Upper lobe of left lung (tissue), 6 donors: ENCODE data around the gene ADGRG3. TPM values are rescaled to one million over a fixed set of nuclear protein-coding genes. Genes with fewer than 3 reads are reported as not detected.

Experiments
- ATAC-seq, 2 donors: fragments of 200-7000 bp; cut with Tn5 transposase; one replicate each; pipeline ENCODE4 v1.9.1; 2022; ENCODE audit warnings: mild to moderate bottlenecking in 2 of 2, moderate library complexity in 2 of 2; ENCODE audit not compliant: low FRiP score in 2 of 2
- DNase-seq, 2 donors: peaks; one replicate each; pipeline ENCODE4 v3.0.0-alpha.2; 2019 to 2020
- H3K27ac ChIP-seq, 4 donors: fragments of 200-600 bp; sonication (generic); one replicate each; pipeline ENCODE4 v1.5.1; 2016 to 2019
- H3K27me3 ChIP-seq, 4 donors: fragments of 200-600 bp; sonication (generic); one replicate each; pipeline ENCODE4 v1.5.1; 2017 to 2019
- H3K36me3 ChIP-seq, 4 donors: fragments of 200-600 bp; sonication (generic); one replicate each; pipeline ENCODE4 v1.5.1; 2016 to 2019
- H3K4me1 ChIP-seq, 4 donors: fragments of 200-600 bp; sonication (generic); one replicate each; pipeline ENCODE4 v1.5.1; 2018 to 2019
- H3K4me3 ChIP-seq, 4 donors: fragments of 200-600 bp; sonication (generic); one replicate each; pipeline ENCODE4 v1.5.1; 2017 to 2019; ENCODE audit warnings: mild to moderate bottlenecking in 2 of 4, moderate library complexity in 1 of 4
- H3K9me3 ChIP-seq, 4 donors: fragments of 200-600 bp; sonication (generic); one replicate each; pipeline ENCODE4 v1.5.1; 2018 to 2019
- EP300 ChIP-seq, 4 donors: sonication (generic); formaldehyde crosslinking; IDR thresholded peaks; one replicate each; pipeline ENCODE4 v1.5.1; 2017; ENCODE audit warnings: antibody characterized with exemption in 4 of 4, control low read depth in 2 of 4
- POLR2A ChIP-seq, 4 donors: fragments of 450-650 bp; IDR thresholded peaks; one replicate each; pipeline ENCODE4 v1.5.1; 2016 to 2017; ENCODE audit warnings: antibody characterized with exemption in 4 of 4, mild to moderate bottlenecking in 2 of 4
- POLR2AphosphoS5 ChIP-seq, 2 donors: sonication (generic); formaldehyde crosslinking; IDR thresholded peaks; one replicate each; pipeline ENCODE4 v1.5.1; 2017; ENCODE audit warnings: antibody characterized with exemption in 2 of 2
- WGBS, 2 donors: methylation state at CpG; one replicate each; pipeline ENCODE4 v1.1.5; 2017 to 2018; 5-methylcytosine and 5-hydroxymethylcytosine counted together
- total RNA-seq, 6 donors: library from RNA; depleted of rRNA in 4 of 6; stranded (reverse); fragments of >200 nt in 4 of 6; gene quantifications; one replicate each; pipeline versions ENCODE4 v1.1.0 to v1.2.1, GENCODE V29; 2016 to 2021
- TF ChIP-seq, protein P1 (sequence below), 6 experiments: fragments of 450-650 bp in 4 of 6; fragments of 200-600 bp in 2 of 6; sonication (generic) in 2 of 6; IDR thresholded peaks; one replicate each; pipeline ENCODE4 v1.5.1; 2016 to 2019; ENCODE audit warnings: antibody characterized with exemption in 6 of 6
- donor health status: DM: no; HTN: no; CAD: no; lungs with moderate emphysema.
- donor health status: DM: no; HTN: yes; CAD: no; lungs with severe emphysema.

Gene ADGRG3
- total RNA-seq, 6 donors from 2014 or later = 3.1 to 17.2 (median 8.4) TPM

DNA sequence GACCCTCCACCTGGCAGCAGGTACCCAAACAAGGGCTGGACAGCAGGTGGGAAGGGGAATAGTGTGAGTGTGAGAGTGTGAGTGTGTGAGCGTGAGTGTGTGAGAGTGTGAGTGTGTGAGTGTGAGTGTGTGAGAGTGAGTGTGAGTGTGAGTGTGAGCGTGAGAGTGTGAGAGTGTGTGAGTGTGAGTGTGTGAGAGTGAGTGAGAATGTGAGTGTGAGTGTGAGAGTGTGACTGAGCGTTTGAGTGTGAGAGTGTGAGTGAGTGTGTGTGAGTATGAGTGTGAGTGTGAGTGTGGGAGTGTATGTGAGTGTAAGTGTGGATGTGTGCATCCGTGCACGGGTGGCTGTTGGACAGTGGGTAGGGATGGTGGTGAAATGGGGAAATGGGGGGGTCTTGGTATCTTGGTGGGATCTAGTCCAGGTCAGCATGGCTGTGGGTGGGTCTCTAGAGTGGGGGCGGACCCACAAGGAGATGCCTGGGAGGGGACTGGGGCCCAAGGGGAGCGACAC lies 39.3 kb upstream of the ADGRG3 start:
- H3K4me1 ChIP-seq = peaks cover 14 to 26% (median 18%) of the 10 kb centered on the region in 4 donors
- H3K9me3 ChIP-seq = no peaks in the 10 kb centered on the region
- no peaks in the 10 kb centered on the region for H3K27me3 ChIP-seq
- peak overlapping the region; percentile 27 to 51 (median 36) for H3K4me3 ChIP-seq
- TF ChIP-seq, protein P1, sequence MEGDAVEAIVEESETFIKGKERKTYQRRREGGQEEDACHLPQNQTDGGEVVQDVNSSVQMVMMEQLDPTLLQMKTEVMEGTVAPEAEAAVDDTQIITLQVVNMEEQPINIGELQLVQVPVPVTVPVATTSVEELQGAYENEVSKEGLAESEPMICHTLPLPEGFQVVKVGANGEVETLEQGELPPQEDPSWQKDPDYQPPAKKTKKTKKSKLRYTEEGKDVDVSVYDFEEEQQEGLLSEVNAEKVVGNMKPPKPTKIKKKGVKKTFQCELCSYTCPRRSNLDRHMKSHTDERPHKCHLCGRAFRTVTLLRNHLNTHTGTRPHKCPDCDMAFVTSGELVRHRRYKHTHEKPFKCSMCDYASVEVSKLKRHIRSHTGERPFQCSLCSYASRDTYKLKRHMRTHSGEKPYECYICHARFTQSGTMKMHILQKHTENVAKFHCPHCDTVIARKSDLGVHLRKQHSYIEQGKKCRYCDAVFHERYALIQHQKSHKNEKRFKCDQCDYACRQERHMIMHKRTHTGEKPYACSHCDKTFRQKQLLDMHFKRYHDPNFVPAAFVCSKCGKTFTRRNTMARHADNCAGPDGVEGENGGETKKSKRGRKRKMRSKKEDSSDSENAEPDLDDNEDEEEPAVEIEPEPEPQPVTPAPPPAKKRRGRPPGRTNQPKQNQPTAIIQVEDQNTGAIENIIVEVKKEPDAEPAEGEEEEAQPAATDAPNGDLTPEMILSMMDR (IDR thresholded peaks at IDR 0.05) = no peak
- TF ChIP-seq EP300 (IDR thresholded peaks at IDR 0.05) (no peak), POLR2AphosphoS5 (IDR thresholded peaks at IDR 0.05) (no peak), POLR2A (IDR thresholded peaks at IDR 0.05) (no peak)
- no peaks in the 10 kb centered on the region for H3K36me3 ChIP-seq
- ATAC-seq (no peak), DNase-seq (no peak)
- H3K27ac ChIP-seq = peak overlapping the region; percentile 70 to 85 (median 81)
- 48 to 58% methylated on average over 6 of the region's 7 CpGs for WGBS, 2 donors

DNA sequence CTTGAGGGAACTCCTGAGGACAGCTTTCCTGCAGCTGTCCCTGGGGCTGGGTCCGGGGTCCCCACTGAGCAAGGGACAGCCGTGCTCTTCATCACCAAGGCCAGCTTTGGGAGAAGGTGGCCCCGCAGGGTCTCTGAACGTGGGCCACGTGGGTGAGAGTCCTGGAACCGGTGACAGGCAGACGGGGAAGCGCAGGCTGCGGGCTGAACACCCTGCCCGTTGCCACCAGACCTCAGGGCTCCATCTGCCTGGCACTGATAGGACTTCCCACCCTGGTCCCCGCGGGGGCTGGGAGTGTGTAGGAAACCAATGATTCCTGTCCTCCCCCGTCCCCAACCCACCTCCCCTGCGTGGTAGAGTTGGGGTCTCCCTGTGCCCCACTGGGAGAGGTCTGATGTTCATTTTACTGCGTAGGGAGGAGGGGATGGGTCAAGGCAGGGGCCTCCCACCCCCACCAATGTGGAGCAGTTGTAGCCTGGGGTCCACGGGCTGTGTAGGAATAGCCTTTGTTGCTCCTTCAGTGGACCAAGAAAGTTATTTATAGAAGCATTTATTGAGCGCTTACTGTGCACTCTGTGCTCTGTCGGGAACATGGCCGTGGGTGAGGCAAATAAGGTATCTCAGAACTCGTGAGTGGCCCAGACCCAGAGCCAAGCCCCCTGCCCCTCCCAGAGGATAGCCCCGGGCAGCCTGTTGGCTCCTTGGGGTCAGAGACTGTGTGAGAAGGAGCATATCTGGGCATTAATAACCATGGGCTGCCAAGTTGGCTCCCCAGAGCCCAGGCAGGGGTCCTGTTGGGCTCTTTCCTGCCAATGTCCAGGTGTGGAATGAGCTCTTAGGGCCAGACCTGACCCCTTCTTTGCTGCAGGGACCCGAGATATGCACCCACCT lies 38.3 kb upstream of the ADGRG3 start:
- peaks cover 10 to 32% (median 23%) of the 10 kb centered on the region in 4 donors for H3K4me1 ChIP-seq
- 57 to 67% methylated on average over 3 to 22 of the region's 22 CpGs for WGBS, 2 donors
- no peaks in the 10 kb centered on the region for H3K9me3 ChIP-seq
- TF ChIP-seq, protein P1 (IDR thresholded peaks at IDR 0.05) = no peak
- TF ChIP-seq POLR2AphosphoS5 (IDR thresholded peaks at IDR 0.05) (no peak), EP300 (IDR thresholded peaks at IDR 0.05) (no peak), POLR2A (IDR thresholded peaks at IDR 0.05) (no peak)
- DNase-seq (no peak), ATAC-seq (no peak)
- H3K36me3 ChIP-seq = no peaks in the 10 kb centered on the region
- H3K27ac ChIP-seq = peak overlapping the region; percentile 70 to 85 (median 81)
- no peaks in the 10 kb centered on the region for H3K27me3 ChIP-seq
- peak overlapping the region; percentile 27 to 51 (median 36) for H3K4me3 ChIP-seq

DNA sequence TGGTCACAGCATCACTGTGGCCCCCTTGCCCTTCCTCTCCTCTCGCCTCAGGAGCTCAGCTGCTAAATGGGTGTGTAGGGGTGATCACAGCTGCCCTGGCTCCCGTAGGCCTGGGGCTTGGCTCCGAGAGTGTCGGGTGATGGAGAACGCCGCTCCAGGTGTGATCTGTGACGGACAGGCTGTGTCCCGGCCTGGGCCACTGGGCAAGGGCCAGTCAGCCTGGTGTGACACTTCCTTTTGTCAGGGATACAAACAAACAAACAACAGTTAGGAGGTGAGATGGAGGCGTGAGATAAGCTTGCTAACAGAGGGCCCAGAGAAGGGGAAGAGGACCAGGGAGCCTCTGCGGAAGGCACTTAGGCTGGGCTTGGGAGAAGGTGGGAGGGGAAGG lies 37.7 kb upstream of the ADGRG3 start:
- ATAC-seq = no peak
- DNase-seq = no peak
- 37 to 68% methylated on average over 4 to 10 of the region's 10 CpGs for WGBS, 2 donors
- H3K4me1 ChIP-seq = peaks cover 16 to 37% (median 28%) of the 10 kb centered on the region in 4 donors
- H3K4me3 ChIP-seq = peak overlapping the region in 3 of 4 donors; percentile 27 to 51 (median 43)
- H3K9me3 ChIP-seq = no peaks in the 10 kb centered on the region
- H3K27me3 ChIP-seq = no peaks in the 10 kb centered on the region
- H3K36me3 ChIP-seq = no peaks in the 10 kb centered on the region
- H3K27ac ChIP-seq = peak overlapping the region in 3 of 4 donors; percentile 77 to 85 (median 85)
- no peak for TF ChIP-seq POLR2AphosphoS5 (IDR thresholded peaks at IDR 0.05)
- TF ChIP-seq, protein P1 (IDR thresholded peaks at IDR 0.05) = no peak
- TF ChIP-seq POLR2A (IDR thresholded peaks at IDR 0.05) = no peak
- no peak for TF ChIP-seq EP300 (IDR thresholded peaks at IDR 0.05)

DNA sequence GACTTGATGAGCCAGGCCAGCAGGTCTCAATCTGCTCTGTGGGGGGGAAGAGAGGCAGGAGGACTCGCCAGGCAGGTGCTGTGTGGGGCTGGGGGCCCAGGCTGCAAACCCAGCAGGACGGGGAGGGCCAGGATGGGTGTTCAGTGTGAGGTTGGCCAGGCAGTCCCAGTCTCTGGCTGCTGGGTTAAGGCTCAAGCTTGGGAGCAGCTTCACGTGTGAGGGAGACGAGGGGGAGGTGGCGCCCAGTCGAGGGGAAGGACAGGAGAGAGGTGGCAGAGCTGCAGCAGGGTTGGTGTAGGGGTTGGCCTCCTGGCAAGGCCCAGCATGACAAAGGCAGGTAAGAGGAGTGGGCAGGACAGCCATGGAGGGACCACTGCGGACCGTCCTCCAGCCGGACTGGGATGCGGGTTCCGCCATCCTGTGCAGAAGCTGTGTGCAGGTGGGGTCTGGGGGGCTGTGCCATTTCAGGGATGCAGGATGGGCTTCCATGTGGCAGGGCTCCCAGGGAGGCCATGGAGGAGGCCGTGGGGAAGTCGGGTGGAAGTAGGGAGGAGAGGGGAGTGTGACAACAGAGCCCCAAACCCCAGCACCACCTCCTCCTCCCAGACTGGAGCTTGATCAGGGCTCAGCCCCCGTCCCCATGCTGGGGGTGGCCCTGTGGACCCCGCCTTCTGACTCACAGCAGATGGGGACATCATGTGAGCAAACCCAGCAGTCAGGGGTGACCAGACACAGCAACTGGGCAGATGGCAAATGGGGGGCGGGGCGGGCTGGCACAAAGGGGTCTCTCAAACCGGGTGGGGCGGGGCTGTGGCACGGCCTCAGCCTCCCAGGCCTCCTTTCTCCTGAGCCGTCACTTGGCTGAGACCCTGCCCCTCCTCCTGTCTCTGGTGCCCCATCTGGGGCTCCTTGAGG lies 36.9 kb upstream of the ADGRG3 start:
- no peaks in the 10 kb centered on the region for H3K9me3 ChIP-seq
- 74 to 75% methylated on average over 13 to 21 of the region's 21 CpGs for WGBS, 2 donors
- H3K4me1 ChIP-seq = peaks cover 24 to 42% (median 31%) of the 10 kb centered on the region in 4 donors
- no peaks in the 10 kb centered on the region for H3K36me3 ChIP-seq
- H3K27me3 ChIP-seq = no peaks in the 10 kb centered on the region
- DNase-seq (no peak), ATAC-seq (no peak)
- H3K4me3 ChIP-seq = peak overlapping the region in 2 of 4 donors; percentile 43 to 51
- TF ChIP-seq POLR2A (IDR thresholded peaks at IDR 0.05) (no peak), POLR2AphosphoS5 (IDR thresholded peaks at IDR 0.05) (no peak), EP300 (IDR thresholded peaks at IDR 0.05) (no peak)
- TF ChIP-seq, protein P1 (IDR thresholded peaks at IDR 0.05) = no peak
- H3K27ac ChIP-seq = peak overlapping the region in 3 of 4 donors; percentile 77 to 85 (median 85)
